ENCODE results near the gene PTPRM.
A peak's percentile ranks its signal among the peaks of the same experiment; 100 is the strongest.
"Not testable (repeated sequence)": the region's sequence is repeated elsewhere in the genome, so short reads cannot be mapped to it uniquely, and the experiment has no call there.

PTPRM gene

DNA sequence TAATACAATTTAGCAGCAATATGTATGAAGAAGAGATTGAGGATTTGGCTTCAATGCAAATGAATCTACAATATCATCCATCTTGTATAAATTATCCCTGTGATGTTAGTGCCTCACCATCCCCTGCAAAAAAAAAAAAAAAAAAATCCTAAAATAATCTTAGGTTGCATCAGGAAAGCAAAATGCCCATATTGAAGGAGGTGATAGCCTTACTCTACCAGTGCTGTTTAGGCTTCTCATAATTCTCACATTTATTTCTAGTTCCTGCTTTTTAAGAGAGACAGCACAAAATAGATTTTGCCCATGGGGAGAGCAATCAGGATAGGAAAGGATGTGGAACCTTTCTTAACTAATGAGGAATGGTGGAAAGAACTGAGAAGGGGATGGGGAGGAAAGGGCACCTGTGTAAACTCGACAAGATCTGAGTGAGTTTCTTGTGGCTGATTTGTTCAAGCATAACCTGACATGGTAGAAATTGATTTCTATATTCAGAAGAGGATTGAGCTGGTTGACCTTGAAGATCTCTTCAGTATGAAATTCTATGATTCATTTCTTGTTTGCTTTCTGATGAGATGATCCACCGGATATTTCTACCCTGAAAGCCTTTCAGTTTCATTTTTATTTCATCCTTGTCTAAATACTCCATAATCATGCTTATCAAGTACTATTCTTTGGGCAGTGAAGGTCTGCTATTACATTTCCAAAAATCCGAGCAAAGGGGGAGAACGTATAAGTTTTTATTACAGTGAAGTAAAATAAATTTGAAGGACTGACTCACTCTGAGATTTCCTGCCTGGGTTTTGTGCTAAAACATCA lies 391.2 kb downstream of the PTPRM start:
- FAIRE-seq (no peak), DNase-seq (ENCODE audit: insufficient read length, low spot score) (no peak)
- TF ChIP-seq TAF1 (IDR thresholded peaks at IDR 0.05; ENCODE audit: low read depth, low read length), result no peak

DNA sequence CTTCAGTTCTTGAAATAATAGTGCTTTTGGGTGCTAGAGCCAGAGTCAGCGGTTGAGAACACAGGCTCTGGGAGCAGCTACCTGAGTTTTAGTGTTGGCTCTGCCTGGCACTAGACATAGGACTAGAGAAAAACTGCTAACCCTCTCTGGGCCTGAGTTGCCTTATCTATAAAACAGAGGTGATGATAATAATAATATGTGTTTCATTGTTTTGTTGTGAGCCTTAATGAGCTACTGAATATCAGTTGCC lies 391.7 kb downstream of the PTPRM start:
- no peak for FAIRE-seq
- DNase-seq (ENCODE audit: insufficient read length, low spot score), result no peak
- TF ChIP-seq POU2F2 (IDR thresholded peaks at IDR 0.05; ENCODE audit: low read depth, low read length) (no peak), TAF1 (IDR thresholded peaks at IDR 0.05; ENCODE audit: low read depth, low read length) (no peak), SPI1 (IDR thresholded peaks at IDR 0.05; ENCODE audit: low read depth, low read length) (no peak), POLR2AphosphoS5 (IDR thresholded peaks at IDR 0.05; ENCODE audit: low read depth, low read length) (no peak), POLR2A (IDR thresholded peaks at IDR 0.05; ENCODE audit: low read depth, low read length) (no peak), PAX5 (IDR thresholded peaks at IDR 0.05; ENCODE audit: insufficient read depth, low read length, severe bottlenecking) (no peak)

DNA sequence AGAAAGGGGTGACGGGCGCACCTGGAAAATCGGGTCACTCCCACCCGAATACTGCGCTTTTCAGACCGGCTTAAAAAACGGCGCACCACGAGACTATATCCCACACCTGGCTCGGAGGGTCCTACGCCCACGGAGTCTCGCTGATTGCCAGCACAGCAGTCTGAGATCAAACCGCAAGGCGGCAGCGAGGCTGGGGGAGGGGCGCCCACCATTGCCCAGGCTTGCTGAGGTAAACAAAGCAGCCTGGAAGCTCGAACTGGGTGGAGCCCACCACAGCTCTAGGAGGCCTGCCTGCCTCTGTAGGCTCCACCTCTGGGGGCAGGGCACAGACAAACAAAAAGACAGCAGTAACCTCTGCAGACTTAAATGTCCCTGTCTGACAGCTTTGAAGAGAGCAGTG lies 399.6 kb downstream of the PTPRM start:
- not testable (repeated sequence) for FAIRE-seq; DNase-seq (ENCODE audit: insufficient read length, low spot score)

DNA sequence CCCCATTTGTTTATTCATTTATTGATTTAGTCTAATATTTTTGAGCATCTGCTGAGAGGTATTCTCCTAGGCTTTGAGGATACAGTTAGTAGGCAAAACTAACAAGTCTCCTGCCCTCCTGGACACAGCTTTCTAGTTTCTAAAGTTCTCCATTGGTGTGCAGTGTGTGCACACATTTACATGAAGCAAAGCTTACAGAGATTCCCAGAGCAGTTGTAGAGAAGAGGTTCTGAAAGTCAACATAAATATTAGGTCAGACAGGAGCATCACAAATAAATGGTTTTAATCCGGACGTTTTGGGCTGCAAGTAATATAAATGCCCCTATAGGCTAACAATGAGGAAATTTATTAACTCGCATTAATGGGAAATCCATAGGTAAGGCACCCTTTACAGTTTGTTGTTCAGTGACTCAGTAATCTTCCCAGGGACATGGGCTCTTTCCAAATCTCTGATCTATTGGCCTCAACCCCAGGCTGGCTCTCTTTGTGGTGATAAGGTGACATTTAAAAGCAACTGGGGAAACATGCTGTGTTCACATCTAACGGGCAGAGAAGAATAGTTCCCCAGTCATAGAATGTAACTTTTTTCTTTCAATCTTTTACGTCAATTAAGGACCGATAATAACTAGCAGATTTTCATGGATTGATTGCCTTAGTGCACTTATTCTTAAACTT lies 407.2 kb downstream of the PTPRM start:
- no peak for TF ChIP-seq TAF1 (IDR thresholded peaks at IDR 0.05; ENCODE audit: low read depth, low read length)
- TF ChIP-seq POLR2A (IDR thresholded peaks at IDR 0.05; ENCODE audit: low read depth, low read length), result no peak
- no peak for TF ChIP-seq SPI1 (IDR thresholded peaks at IDR 0.05; ENCODE audit: low read depth, low read length)
- TF ChIP-seq POLR2AphosphoS5 (IDR thresholded peaks at IDR 0.05; ENCODE audit: low read depth, low read length), result no peak
- no peak for TF ChIP-seq PAX5 (IDR thresholded peaks at IDR 0.05; ENCODE audit: insufficient read depth, low read length, severe bottlenecking)
- no peak for TF ChIP-seq POU2F2 (IDR thresholded peaks at IDR 0.05; ENCODE audit: low read depth, low read length)
- FAIRE-seq (no peak), DNase-seq (ENCODE audit: insufficient read length, low spot score) (no peak)

DNA sequence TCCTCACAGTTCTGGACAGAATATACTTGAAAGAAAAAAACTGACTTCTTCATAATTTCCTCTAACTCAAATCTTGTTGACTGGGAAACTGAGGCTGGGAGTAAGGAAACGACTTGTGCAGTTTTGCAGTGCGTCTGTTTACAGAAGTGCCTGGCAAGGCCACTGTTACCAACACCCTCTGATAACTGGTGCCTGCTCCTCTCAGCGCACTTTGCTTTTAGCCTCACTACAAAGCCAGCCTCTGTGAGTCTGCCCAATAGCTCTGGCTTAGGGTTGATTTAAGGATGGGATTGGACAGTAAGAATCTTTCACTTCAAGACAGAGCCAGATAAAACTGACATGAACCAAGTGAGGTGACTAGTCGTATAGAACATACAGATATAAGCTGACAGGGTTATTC lies 410.8 kb downstream of the PTPRM start:
- TF ChIP-seq POU2F2 (IDR thresholded peaks at IDR 0.05; ENCODE audit: low read depth, low read length), result no peak
- no peak for TF ChIP-seq SPI1 (IDR thresholded peaks at IDR 0.05; ENCODE audit: low read depth, low read length)
- TF ChIP-seq POLR2AphosphoS5 (IDR thresholded peaks at IDR 0.05; ENCODE audit: low read depth, low read length), result no peak
- TF ChIP-seq POLR2A (IDR thresholded peaks at IDR 0.05; ENCODE audit: low read depth, low read length), result no peak
- TF ChIP-seq TAF1 (IDR thresholded peaks at IDR 0.05; ENCODE audit: low read depth, low read length), result no peak
- no peak for TF ChIP-seq PAX5 (IDR thresholded peaks at IDR 0.05; ENCODE audit: insufficient read depth, low read length, severe bottlenecking)
- no peak for FAIRE-seq
- DNase-seq (ENCODE audit: insufficient read length, low spot score), result no peak

DNA sequence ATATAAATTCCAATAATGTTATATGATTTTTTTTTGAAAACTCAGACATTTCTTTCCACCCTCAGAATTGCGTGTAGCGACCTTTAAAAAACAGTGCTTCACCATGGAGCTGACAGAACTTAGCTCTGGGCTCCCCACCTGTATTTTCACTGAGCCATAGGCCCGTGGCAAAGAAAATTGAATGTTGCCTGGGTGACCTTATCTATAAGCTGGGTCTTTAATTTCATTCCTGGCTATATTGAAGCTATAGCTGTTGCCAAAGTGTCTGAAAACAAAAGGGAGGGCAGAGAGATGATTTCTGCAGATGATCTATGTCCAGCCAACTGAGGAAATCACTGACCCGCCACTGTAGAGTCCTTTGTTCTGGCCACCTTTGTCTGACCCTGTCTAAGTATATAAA lies 411.7 kb downstream of the PTPRM start:
- no peak for DNase-seq (ENCODE audit: insufficient read length, low spot score)
- no peak for TF ChIP-seq POLR2AphosphoS5 (IDR thresholded peaks at IDR 0.05; ENCODE audit: low read depth, low read length)
- no peak for TF ChIP-seq POLR2A (IDR thresholded peaks at IDR 0.05; ENCODE audit: low read depth, low read length)
- no peak for TF ChIP-seq POU2F2 (IDR thresholded peaks at IDR 0.05; ENCODE audit: low read depth, low read length)
- no peak for TF ChIP-seq PAX5 (IDR thresholded peaks at IDR 0.05; ENCODE audit: insufficient read depth, low read length, severe bottlenecking)
- no peak for TF ChIP-seq TAF1 (IDR thresholded peaks at IDR 0.05; ENCODE audit: low read depth, low read length)
- no peak for TF ChIP-seq SPI1 (IDR thresholded peaks at IDR 0.05; ENCODE audit: low read depth, low read length)
- no peak for FAIRE-seq

DNA sequence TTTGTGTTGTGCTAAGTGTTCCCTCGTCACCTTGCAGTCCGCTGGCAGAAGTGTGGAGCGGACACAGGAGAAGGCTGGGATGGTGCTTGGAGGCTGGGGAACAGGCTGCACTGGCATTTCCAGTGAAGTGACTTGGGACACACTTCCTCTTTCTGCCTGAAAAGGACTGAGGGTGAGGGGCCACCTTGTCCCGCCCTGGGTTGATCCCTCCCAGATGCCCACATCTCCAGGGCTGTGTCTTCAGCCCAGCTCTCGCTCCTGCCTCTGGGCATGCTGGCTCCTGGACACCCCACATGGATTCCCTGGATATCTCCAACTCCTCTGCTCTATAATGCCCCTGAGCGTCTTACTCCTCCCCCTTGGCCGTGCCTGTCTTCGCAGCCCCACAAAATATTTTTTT lies 412.6 kb downstream of the PTPRM start:
- DNase-seq (ENCODE audit: insufficient read length, low spot score), result no peak
- TF ChIP-seq TAF1 (IDR thresholded peaks at IDR 0.05; ENCODE audit: low read depth, low read length), result no peak
- peak; percentile 37; the same call in 1 of the 2 replicates for TF ChIP-seq SPI1 (IDR thresholded peaks at IDR 0.05; ENCODE audit: low read depth, low read length)
- FAIRE-seq, result no peak

DNA sequence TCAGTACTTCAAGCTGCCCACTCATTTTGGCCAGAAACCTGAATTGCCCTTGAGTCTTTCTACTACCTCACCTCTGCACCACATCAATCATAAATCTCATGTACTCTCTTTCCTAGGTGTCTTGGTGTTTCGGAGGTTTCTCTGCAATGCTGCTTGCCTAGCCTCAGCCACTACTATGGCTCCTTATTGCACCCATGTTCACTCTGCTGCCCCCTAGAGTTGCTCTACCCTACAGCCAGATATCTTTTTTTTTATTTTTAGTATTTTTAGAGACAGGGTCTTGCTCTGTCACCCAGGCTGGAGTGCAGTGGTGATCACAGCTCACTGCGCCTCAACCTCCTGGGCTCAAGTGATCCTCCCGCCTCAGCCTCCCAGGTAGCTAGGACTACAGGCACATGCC lies 413.0 kb downstream of the PTPRM start:
- no peak for DNase-seq (ENCODE audit: insufficient read length, low spot score)
- FAIRE-seq, result no peak
- TF ChIP-seq POLR2AphosphoS5 (IDR thresholded peaks at IDR 0.05; ENCODE audit: low read depth, low read length) (no peak), SPI1 (IDR thresholded peaks at IDR 0.05; ENCODE audit: low read depth, low read length) (no peak), POU2F2 (IDR thresholded peaks at IDR 0.05; ENCODE audit: low read depth, low read length) (no peak)

DNA sequence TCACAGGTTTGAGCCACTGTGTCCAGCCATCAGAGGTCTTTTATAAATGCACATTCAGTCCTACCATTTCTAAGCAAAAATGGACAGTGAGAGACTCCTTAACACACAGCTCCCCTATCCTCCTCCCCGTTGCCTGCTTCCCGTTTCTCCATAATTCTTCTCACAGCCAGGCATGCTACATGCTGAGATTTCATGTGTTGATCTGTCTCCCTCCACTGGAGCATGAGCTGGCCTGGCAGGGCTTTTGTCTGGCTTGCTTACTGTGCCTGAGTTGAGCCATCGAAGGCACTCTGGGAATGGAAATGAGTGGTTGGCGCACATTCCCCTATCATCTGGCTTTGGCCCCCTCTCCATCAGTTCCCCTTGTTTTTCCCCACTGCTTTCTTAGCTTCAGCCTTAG lies 413.5 kb downstream of the PTPRM start:
- FAIRE-seq (no peak), DNase-seq (ENCODE audit: insufficient read length, low spot score) (no peak)
- TF ChIP-seq TAF1 (IDR thresholded peaks at IDR 0.05; ENCODE audit: low read depth, low read length) (no peak), POU2F2 (IDR thresholded peaks at IDR 0.05; ENCODE audit: low read depth, low read length) (no peak), POLR2A (IDR thresholded peaks at IDR 0.05; ENCODE audit: low read depth, low read length) (no peak), POLR2AphosphoS5 (IDR thresholded peaks at IDR 0.05; ENCODE audit: low read depth, low read length) (no peak), SPI1 (IDR thresholded peaks at IDR 0.05; ENCODE audit: low read depth, low read length) (no peak), PAX5 (IDR thresholded peaks at IDR 0.05; ENCODE audit: insufficient read depth, low read length, severe bottlenecking) (no peak)

DNA sequence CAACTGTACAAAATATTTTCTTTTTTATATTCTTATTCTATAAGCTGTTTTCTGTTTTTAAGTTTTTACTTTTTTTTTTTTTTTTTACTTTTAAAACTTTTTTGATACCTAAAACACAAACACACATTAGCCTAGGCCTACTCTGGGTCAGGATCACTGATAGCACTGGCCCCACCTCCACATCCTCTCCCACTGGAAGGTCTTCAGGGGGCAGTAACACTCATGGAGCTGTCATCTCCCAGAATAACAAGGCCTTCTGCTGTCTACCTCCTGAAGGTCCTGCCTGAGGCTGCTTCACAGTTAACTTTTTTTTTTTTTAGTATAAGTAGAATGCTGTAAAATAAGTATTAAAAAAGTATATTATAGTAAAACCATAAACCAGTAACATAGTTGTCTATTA lies 415.1 kb downstream of the PTPRM start:
- TF ChIP-seq POLR2AphosphoS5 (IDR thresholded peaks at IDR 0.05; ENCODE audit: low read depth, low read length), result no peak
- no peak for DNase-seq (ENCODE audit: insufficient read length, low spot score)
- no peak for FAIRE-seq

Measured in GM12891 (cell line).